HG03066 (cell line): ENCODE data around the gene CEP55.

Experiments used
- ATAC-seq: cut with Tn5 transposase; IDR thresholded peaks from one replicate; pipeline ENCODE4 v1.9.1; 2021; ENCODE audit warnings: low read depth; ENCODE audit not compliant: unreplicated experiment

Gene CEP55

DNA sequence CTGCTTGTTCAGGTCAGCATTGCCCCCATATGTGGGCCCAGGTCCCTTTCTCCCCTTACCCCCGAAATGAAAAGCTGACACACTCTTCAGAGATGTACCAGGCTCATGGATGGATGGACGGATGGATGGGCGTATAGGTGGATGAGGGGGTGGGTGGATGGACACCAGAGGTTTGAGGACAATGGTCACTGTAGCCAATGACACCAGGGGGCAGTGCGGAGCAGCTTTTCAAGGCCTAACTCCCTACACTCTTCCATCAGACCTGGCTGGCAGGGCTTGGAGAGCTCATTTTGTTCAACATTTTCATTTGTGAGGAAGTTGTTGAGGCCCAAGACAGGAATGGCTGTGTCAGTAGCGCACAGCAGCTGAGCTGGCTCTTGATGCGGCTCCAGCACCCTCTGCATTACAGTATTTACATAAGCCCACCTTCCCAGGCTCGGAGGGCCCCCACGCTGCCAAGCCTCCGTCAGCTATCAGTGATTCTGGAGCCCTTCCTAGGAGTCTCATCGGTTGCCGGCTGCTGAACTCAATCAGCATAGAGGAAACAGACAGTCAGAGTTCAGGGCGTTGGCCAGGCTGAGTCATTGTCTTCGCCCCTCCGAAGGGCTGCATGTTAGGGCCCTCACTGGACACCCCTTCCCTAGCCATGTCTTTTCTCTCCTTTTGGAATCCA, 58.5 kb downstream of the CEP55 start:
- no peak for ATAC-seq

GRCh38 chr10:93559490-93559889, 63.1 kb downstream of the CEP55 start:
- no peak for ATAC-seq

DNA sequence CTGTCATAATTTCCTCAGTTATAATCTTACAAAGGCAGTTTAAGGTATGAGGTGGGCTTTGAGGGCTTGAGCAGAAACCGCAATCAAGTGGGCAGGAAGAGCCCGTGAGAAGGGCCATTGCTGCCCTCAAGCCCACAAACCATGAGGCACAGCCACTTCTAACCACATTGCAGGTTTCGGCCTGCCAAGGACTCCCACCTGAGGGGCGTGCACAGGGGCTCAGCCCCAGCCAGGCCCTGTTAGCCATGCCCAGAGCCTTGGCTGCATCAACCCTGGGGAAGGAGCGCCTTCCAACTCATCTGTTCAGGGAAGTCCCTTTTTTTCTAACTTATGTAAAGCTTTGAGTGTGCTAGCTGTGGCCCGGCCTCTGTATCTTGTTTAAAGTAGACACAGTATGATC, 64.1 kb downstream of the CEP55 start:
- ATAC-seq = no peak

DNA sequence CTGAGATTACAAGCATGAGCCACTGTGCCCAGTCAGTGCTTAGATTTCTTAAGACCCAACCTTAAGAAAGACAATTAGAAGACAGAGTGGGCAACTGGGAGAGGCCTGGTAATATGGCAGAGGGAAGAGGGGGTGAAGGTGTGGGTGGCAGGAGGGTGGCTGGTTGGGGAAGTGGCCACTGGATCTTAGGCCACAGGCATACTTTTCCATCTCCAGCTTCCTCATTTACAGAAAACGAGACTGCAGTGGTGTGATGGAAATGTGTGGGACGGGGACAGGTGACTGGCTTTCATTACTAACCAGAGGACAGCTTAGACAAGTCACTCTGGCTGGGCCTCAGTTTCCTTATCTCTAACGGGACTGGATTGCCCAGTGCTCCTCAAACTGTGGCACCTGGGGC, 69.0 kb downstream of the CEP55 start:
- no peak for ATAC-seq

- ATAC-seq = no peak
Measured at GRCh38 chr10:93566435-93567276, 70.2 kb downstream of the CEP55 start, which contains the start of gene FFAR4. Gene FFAR4 (plus strand): TSS chr10:93566665. CDS start chr10:93566721, 56 bp downstream.

DNA sequence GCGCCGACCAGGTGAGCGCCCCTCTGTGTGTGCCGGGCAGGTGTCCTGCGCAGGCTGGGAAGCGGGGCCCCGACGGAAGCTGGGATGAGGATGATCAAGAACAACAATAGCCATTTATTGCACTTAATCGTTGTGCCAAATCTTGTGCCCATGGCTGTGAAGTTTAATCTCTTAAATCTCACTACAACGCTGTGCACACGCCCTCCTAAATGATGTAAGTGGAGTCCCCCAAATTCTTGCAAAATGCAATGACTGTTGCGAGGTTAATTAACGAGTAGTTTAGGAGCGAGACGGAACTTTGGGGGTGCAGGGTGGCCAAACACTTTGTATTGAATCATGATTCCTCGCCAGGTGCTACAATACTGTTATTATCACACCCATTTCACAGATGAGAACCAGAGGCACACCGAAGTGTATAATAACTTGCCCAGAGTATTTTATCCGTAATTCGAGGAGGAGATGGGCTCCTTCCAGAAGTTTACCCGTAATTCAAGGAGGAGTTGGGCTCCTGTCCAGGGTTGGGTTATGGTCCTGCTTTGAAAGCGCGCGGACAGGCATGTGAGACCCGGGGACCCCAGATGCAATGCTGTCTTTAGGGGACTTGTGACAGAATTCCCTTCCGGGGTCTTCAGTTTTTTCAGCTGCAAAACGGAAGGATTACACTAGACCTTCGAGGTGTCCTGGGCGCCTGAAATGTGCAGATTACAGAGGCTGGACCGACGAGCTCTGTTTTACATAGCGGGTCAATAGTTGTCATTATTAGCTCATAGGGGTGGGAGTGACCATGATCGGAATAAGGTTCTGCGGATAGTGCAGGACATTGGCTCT, 71.1 kb downstream of the CEP55 start:
- no peak for ATAC-seq

DNA sequence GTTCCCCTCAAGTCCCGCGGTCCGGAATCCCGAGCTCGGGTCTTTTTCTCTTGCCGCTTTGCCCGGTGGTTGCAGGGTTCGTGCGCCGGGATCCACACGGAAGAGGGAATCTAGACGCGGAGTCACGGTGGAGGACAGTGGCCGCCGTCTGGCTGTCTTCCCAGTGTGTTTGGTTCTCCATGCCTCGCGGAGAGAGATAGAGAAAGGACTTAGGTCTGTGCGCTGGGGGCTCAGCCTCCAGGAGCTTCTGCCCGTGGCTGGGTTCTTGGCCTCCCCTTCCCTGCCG, 71.6 kb downstream of the CEP55 start:
- ATAC-seq = no peak

GRCh38 chr10:93570383-93570782, 74.0 kb downstream of the CEP55 start:
- no peak for ATAC-seq

GRCh38 chr10:93572606-93573005, 76.2 kb downstream of the CEP55 start:
- ATAC-seq = no peak

DNA sequence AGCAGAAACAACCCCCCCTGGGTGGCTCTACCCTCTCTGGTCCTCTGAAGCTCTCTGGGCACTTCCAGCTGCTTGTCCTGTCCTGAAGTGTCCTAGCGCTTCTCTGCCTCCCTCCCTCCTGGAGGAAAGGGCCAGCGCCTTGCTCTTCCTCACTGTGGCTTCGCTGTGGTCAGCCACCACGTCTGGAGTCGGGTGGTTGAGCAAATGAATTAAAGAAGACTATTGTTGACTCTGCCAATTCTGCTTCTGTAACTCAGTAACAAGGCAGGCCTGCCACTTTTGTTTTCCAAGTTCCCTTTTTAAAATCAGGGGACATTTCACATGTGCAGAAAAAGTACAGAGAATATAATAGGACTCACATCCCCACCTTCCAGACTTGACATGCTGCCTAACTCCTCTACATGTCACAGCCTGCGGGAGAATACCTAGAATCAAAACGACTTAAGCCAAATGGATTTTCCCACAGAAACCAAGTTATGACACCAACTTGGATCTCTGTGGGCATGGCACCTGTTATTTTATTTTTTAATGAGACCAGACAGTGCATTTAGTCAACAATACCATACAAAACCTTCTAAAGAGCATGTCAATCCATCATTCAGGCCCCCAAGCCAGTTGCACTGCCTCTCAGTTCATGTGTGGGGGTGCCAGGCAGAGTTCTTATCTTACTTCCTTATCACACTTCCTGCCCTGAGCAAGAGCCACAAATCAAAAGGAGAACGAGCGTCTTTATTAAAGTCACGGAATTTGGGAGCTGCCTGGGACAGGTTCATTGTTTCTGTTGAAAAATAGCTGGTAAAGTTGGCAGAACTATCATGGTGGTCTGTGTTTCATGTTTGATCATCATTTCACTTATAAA, 76.9 kb downstream of the CEP55 start:
- no peak for ATAC-seq

DNA sequence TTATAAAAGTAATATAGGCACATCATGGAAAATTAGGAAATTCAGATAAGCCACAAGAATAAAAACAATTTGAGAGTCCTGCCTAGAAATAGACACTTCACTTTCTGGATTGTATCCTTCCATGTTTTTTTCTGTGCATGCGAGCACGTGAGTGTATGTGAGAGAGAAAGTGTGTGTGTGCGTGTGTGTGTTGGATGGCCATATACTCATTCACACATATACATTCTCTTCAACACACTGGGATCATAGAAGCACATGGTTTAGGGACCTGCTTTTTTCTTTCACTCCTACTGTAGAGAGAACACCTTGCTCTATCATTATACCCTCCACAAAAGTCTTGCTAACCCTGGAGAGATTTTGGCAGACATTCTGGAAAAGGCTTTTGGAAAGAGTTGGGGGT, 77.5 kb downstream of the CEP55 start:
- no peak for ATAC-seq

- ATAC-seq = no peak
Measured at GRCh38 chr10:93576888-93577287, 80.5 kb downstream of the CEP55 start.

- no peak for ATAC-seq
Measured at GRCh38 chr10:93577565-93577964, 81.2 kb downstream of the CEP55 start.
